HEK293 (cell line): ENCODE measurements around the gene WDHD1.
A peak's percentile ranks its signal among the peaks of the same experiment; 100 is the strongest.

Source experiments
- CTCF ChIA-PET: fragments of 350-600 bp; formaldehyde crosslinking; extraction: SDS; loops from one replicate; lab custom pipeline; 2021; ENCODE audit warnings: antibody characterized with exemption; lab: Yijun Ruan, JAX
- POLR2A ChIA-PET: fragments of 300-600 bp; formaldehyde crosslinking; extraction: SDS; loops from one replicate; lab custom pipeline; 2020; ENCODE audit warnings: antibody characterized with exemption, inconsistent platforms; lab: Yijun Ruan, JAX
- H3K27ac ChIP-seq: fragments of 200-500 bp; sonication (Bioruptor generic); 2 replicates; pipeline ENCODE4 v1.5.1; 2014; ENCODE audit warnings: low read depth, low read length, control low read depth, inconsistent platforms; ENCODE audit errors: extremely low read depth
- H3K36me3 ChIP-seq, 2 experiments: fragments of 200-500 bp in 1 of 2; sonication (Bioruptor generic) in 1 of 2; 1 replicate in 1 of 2; 2 replicates in 1 of 2; pipeline ENCODE4 v1.5.1; 2014 to 2017; ENCODE audit warnings: inconsistent platforms in 2 of 2, low read length in 2 of 2; ENCODE audit not compliant: control insufficient read depth in 2 of 2, insufficient read depth in 1 of 2
- H3K4me1 ChIP-seq: fragments of 200-500 bp; sonication (Bioruptor generic); 2 replicates; pipeline ENCODE4 v1.5.1; 2014; ENCODE audit warnings: mild to moderate bottlenecking, low read length, inconsistent platforms; ENCODE audit not compliant: control insufficient read depth, insufficient read depth
- H3K4me3 ChIP-seq: 2 replicates; pipeline ENCODE4 v1.5.1; 2011; ENCODE audit warnings: low read depth, mild to moderate bottlenecking, control low read depth, low read length, moderate library complexity
- H3K9me3 ChIP-seq: fragments of 200-500 bp; sonication (Bioruptor generic); 2 replicates; pipeline ENCODE4 v1.5.1; 2014; ENCODE audit warnings: low read depth, low read length, inconsistent platforms; ENCODE audit not compliant: control insufficient read depth, insufficient read depth
- HOXA7 ChIP-seq: sonication (generic); formaldehyde crosslinking; IDR thresholded peaks from 2 replicates; pipeline ENCODE4 v1.8.1; 2022; ENCODE audit warnings: missing genetic modification reagents, borderline replicate concordance
- KLF16 ChIP-seq: fragments of 450-650 bp; formaldehyde crosslinking; IDR thresholded peaks from 2 replicates; pipeline ENCODE4 v1.5.1; 2017; ENCODE audit warnings: missing biosample characterization, missing genetic modification characterization
- MYNN ChIP-seq: fragments of 450-650 bp; formaldehyde crosslinking; IDR thresholded peaks from 2 replicates; pipeline ENCODE4 v1.5.1; 2016; ENCODE audit warnings: missing biosample characterization, missing genetic modification characterization, borderline replicate concordance
- SCRT1 ChIP-seq: fragments of 450-650 bp; formaldehyde crosslinking; IDR thresholded peaks from 2 replicates; pipeline ENCODE4 v1.5.1; 2016; ENCODE audit warnings: missing biosample characterization, missing genetic modification characterization, borderline replicate concordance
- SP7 ChIP-seq: fragments of 450-650 bp; formaldehyde crosslinking; IDR thresholded peaks from 2 replicates; pipeline ENCODE4 v1.5.1; 2016; ENCODE audit warnings: missing biosample characterization, missing genetic modification characterization
- ZBTB17 ChIP-seq: fragments of 450-650 bp; formaldehyde crosslinking; IDR thresholded peaks from 2 replicates; pipeline ENCODE4 v1.5.1; 2016; ENCODE audit warnings: missing biosample characterization, missing genetic modification characterization
- ZBTB20 ChIP-seq: fragments of 450-650 bp; formaldehyde crosslinking; IDR thresholded peaks from 2 replicates; pipeline ENCODE4 v1.5.1; 2016; ENCODE audit warnings: missing biosample characterization, missing genetic modification characterization
- ZBTB21 ChIP-seq: fragments of 450-650 bp; formaldehyde crosslinking; IDR thresholded peaks from 2 replicates; pipeline ENCODE4 v1.5.1; 2017; ENCODE audit warnings: missing biosample characterization, missing genetic modification characterization
- ZBTB8A ChIP-seq: fragments of 450-650 bp; formaldehyde crosslinking; IDR thresholded peaks from 2 replicates; pipeline ENCODE4 v1.5.1; 2016; ENCODE audit warnings: missing biosample characterization, missing genetic modification characterization
- ZNF114 ChIP-seq: fragments of 450-650 bp; formaldehyde crosslinking; IDR thresholded peaks from 2 replicates; pipeline ENCODE4 v1.5.0; 2017; ENCODE audit warnings: missing biosample characterization, missing genetic modification characterization
- ZNF184 ChIP-seq: fragments of 450-650 bp; IDR thresholded peaks from 2 replicates; pipeline ENCODE4 v1.5.1; 2018; ENCODE audit warnings: missing biosample characterization, mild to moderate bottlenecking, missing genetic modification characterization
- ZNF302 ChIP-seq: fragments of 450-650 bp; formaldehyde crosslinking; IDR thresholded peaks from 2 replicates; pipeline ENCODE4 v1.5.1; 2016; ENCODE audit warnings: missing biosample characterization, missing genetic modification characterization, low read depth
- ZNF335 ChIP-seq: fragments of 450-650 bp; formaldehyde crosslinking; conservative IDR thresholded peaks from 2 replicates; pipeline ENCODE4 v1.5.1; 2016; ENCODE audit warnings: missing biosample characterization, missing genetic modification characterization
- ZNF423 ChIP-seq: fragments of 450-650 bp; formaldehyde crosslinking; IDR thresholded peaks from 2 replicates; pipeline ENCODE4 v1.5.1; 2016; ENCODE audit warnings: missing biosample characterization, missing genetic modification characterization
- ZNF677 ChIP-seq: fragments of 450-650 bp; IDR thresholded peaks from 2 replicates; pipeline ENCODE4 v1.5.0; 2018; ENCODE audit warnings: missing biosample characterization, mild to moderate bottlenecking, missing genetic modification characterization, moderate library complexity
- ZNF707 ChIP-seq: fragments of 450-650 bp; formaldehyde crosslinking; IDR thresholded peaks from 2 replicates; pipeline ENCODE4 v1.5.1; 2016; ENCODE audit warnings: missing biosample characterization, missing genetic modification characterization
- ZNF747 ChIP-seq: fragments of 450-650 bp; formaldehyde crosslinking; IDR thresholded peaks from 2 replicates; pipeline ENCODE4 v1.5.1; 2016; ENCODE audit warnings: missing biosample characterization, missing genetic modification characterization
- ZNF776 ChIP-seq: fragments of 450-650 bp; formaldehyde crosslinking; IDR thresholded peaks from 2 replicates; pipeline ENCODE4 v1.5.0; 2017; ENCODE audit warnings: missing biosample characterization, missing genetic modification characterization, borderline replicate concordance
- ZNF777 ChIP-seq: fragments of 450-650 bp; formaldehyde crosslinking; IDR thresholded peaks from 2 replicates; pipeline ENCODE4 v1.5.1; 2017; ENCODE audit warnings: missing biosample characterization, missing genetic modification characterization, borderline replicate concordance
- ZSCAN30 ChIP-seq: fragments of 450-650 bp; IDR thresholded peaks from 2 replicates; pipeline ENCODE4 v1.5.1; 2018; ENCODE audit warnings: missing biosample characterization, mild to moderate bottlenecking, missing genetic modification characterization, moderate library complexity
- ZXDB ChIP-seq: fragments of 450-650 bp; formaldehyde crosslinking; IDR thresholded peaks from 2 replicates; pipeline ENCODE4 v1.5.1; 2016; ENCODE audit warnings: missing biosample characterization, missing genetic modification characterization
- TF ChIP-seq, protein P1 (sequence below): fragments of 450-650 bp; IDR thresholded peaks from 2 replicates; pipeline ENCODE4 v1.5.1; 2018; ENCODE audit warnings: missing biosample characterization, mild to moderate bottlenecking, missing genetic modification characterization
- TF ChIP-seq, protein P2 (sequence below): fragments of 450-650 bp; formaldehyde crosslinking; IDR thresholded peaks from 2 replicates; pipeline ENCODE4 v1.5.1; 2016; ENCODE audit warnings: missing biosample characterization, missing genetic modification characterization
- TF ChIP-seq, protein P3 (sequence below): fragments of 450-650 bp; formaldehyde crosslinking; IDR thresholded peaks from 2 replicates; pipeline ENCODE4 v1.5.1; 2017; ENCODE audit warnings: missing biosample characterization, missing genetic modification characterization
- TF ChIP-seq, protein P4 (sequence below): fragments of 450-650 bp; formaldehyde crosslinking; IDR thresholded peaks from 2 replicates; pipeline ENCODE4 v1.5.1; 2017; ENCODE audit warnings: missing biosample characterization, missing genetic modification characterization

The WDHD1 gene

DNA sequence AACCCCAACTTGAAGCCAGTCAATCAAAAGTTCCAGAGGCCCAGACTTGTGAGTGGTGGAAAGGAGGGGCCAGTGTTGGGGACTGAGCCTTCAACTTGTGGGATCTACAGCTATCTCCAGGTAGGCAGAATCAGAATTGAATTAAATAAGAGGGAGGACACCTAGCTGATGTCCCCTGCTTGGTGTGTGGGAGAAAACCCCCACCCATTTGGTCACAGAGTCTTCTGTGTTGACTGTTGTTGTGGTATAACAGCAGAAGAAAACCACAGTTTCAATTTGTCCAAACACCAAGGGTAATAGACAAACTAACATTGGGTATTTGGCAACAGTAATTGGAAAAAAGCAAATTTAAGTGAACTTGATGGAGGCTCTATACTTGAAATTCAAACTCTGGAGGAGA lies 120.8 kb downstream of the WDHD1 start:
- no peak overlapping the region for H3K27ac ChIP-seq
- TF ChIP-seq MYNN, result no peak
- TF ChIP-seq ZNF184 (tag by site-specific recombination), result no peak
- no peak for TF ChIP-seq ZNF335 (tag by site-specific recombination)
- TF ChIP-seq ZNF423, result no peak
- TF ChIP-seq ZNF677 (tag by site-specific recombination), result no peak
- TF ChIP-seq ZBTB8A (tag by site-specific recombination), result no peak
- no peak for TF ChIP-seq SP7 (tag by site-specific recombination)
- no peak for TF ChIP-seq ZBTB21
- TF ChIP-seq, protein P1, sequence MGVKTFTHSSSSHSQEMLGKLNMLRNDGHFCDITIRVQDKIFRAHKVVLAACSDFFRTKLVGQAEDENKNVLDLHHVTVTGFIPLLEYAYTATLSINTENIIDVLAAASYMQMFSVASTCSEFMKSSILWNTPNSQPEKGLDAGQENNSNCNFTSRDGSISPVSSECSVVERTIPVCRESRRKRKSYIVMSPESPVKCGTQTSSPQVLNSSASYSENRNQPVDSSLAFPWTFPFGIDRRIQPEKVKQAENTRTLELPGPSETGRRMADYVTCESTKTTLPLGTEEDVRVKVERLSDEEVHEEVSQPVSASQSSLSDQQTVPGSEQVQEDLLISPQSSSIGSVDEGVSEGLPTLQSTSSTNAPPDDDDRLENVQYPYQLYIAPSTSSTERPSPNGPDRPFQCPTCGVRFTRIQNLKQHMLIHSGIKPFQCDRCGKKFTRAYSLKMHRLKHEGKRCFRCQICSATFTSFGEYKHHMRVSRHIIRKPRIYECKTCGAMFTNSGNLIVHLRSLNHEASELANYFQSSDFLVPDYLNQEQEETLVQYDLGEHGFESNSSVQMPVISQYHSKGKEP (tag by site-specific recombination), result no peak
- TF ChIP-seq KLF16 (tag by site-specific recombination), result no peak
- TF ChIP-seq, protein P2, sequence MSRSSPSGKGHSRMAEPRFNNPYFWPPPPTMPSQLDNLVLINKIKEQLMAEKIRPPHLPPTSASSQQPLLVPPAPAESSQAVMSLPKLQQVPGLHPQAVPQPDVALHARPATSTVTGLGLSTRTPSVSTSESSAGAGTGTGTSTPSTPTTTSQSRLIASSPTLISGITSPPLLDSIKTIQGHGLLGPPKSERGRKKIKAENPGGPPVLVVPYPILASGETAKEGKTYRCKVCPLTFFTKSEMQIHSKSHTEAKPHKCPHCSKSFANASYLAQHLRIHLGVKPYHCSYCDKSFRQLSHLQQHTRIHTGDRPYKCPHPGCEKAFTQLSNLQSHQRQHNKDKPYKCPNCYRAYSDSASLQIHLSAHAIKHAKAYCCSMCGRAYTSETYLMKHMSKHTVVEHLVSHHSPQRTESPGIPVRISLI (tag by site-specific recombination), result no peak
- no peak for TF ChIP-seq ZNF114 (tag by site-specific recombination)
- TF ChIP-seq ZNF747 (tag by site-specific recombination), result no peak
- TF ChIP-seq, all 188 proteins: peak for 0
- Histone ChIP-seq H3K36me3 (no peaks in the 10 kb centered on the region), H3K4me3 (no peak overlapping the region), H3K9me3 (no peaks in the 10 kb centered on the region), H3K4me1 (no peaks in the 10 kb centered on the region)
- ChIA-PET CTCF (no interaction called here), POLR2A (interaction anchor here (0.7 kb wide), 1 partner anchor 87 kb away, joined by 3 read pairs; no protein-coding TSS in a partner anchor)

DNA sequence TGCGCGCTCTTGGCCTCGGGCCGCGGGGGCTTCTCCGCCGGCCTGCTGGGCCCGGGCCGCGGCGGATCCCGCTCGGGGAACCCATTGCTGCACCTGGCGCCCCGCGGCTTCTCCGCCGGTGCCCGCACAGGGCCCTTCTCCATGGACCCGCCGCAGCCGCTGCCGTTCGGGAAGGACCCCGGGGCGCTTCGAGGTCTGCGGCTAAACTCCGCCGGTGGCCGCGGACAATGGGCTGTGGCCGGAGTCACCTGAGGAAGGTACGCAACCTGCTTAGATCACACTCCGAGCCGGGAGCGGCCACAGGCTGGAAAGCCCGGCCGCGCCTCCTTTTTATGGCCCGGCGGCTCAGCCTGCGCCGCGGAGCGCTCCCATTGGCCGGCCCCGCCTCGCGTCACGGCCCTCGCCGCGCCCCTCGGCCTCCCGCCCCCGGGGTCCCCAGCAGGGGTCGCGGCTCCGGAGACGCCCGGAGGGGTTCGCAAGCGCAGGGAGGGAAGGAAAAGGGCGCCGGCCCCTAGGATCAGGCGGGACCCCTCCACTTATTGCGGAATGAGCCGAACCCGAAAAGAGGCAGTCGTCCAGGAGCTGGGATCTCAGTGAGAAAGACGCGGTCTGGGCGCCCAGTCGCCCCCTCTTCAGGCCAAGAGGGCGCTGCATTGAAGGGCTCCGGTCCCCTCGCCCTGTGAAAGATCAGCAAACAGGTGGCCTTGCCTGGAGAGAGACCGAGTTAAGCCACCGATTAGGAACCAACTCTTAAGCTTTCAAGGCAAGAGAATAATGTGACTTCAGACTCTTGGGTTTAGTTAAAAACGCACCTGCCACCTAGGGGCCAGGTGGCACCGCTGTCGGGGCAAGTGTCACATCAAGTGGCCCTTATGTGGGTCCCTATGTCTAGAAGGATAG lies 124.1 kb downstream of the WDHD1 start, which contains the start of gene GCH1:
Gene GCH1, minus strand, starts transcription at position 306 of the 900 bp plus-strand sequence. Its CDS starts 163 bp downstream, at position 143.
- H3K27ac ChIP-seq, result peak within 1 kb of the TSS; percentile 82; the same call in 1 of the 2 replicates
- H3K36me3 ChIP-seq, result no peaks in the 10 kb centered on the region
- CTCF ChIA-PET, result interaction anchor here (0.6 to 1.3 kb wide), 4 partner anchors 12 to 351 kb away, joined by 3 to 5 read pairs (median 4); no protein-coding TSS in a partner anchor
- H3K9me3 ChIP-seq, result no peaks in the 10 kb centered on the region
- POLR2A ChIA-PET, result interaction anchor here (1.0 kb wide), 1 partner anchor 124 kb away, joined by 3 read pairs; the partner anchor contains the start of genes SOCS4 and WDHD1
- H3K4me3 ChIP-seq, result peak within 1 kb of the TSS; percentile 79
- 0 out of 2 replicates have a peak, but pooled peaks cover 3% of the 10 kb centered on the region for H3K4me1 ChIP-seq
- TF ChIP-seq, protein P1 (tag by site-specific recombination), result no peak; the same call in 1 of the 2 replicates
- TF ChIP-seq SCRT1 (tag by site-specific recombination) (peak; percentile 77), ZBTB17 (tag by site-specific recombination) (peak; percentile 40), ZBTB20 (tag by site-specific recombination) (0 out of 2 replicates have a peak, but pooled peaks have one; percentile 4), ZNF776 (no peak), ZNF302 (tag by site-specific recombination) (no peak), ZXDB (tag by site-specific recombination) (peak; percentile 91; the same call in 1 of the 2 replicates), ZNF707 (no peak), ZSCAN30 (tag by site-specific recombination) (0 out of 2 replicates have a peak, but pooled peaks have one; percentile 8), ZNF777 (no peak), HOXA7 (CRISPR knock-in tag) (no peak)
- TF ChIP-seq, protein P3, sequence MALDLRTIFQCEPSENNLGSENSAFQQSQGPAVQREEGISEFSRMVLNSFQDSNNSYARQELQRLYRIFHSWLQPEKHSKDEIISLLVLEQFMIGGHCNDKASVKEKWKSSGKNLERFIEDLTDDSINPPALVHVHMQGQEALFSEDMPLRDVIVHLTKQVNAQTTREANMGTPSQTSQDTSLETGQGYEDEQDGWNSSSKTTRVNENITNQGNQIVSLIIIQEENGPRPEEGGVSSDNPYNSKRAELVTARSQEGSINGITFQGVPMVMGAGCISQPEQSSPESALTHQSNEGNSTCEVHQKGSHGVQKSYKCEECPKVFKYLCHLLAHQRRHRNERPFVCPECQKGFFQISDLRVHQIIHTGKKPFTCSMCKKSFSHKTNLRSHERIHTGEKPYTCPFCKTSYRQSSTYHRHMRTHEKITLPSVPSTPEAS (tag by site-specific recombination), result no peak
- TF ChIP-seq, protein P4, sequence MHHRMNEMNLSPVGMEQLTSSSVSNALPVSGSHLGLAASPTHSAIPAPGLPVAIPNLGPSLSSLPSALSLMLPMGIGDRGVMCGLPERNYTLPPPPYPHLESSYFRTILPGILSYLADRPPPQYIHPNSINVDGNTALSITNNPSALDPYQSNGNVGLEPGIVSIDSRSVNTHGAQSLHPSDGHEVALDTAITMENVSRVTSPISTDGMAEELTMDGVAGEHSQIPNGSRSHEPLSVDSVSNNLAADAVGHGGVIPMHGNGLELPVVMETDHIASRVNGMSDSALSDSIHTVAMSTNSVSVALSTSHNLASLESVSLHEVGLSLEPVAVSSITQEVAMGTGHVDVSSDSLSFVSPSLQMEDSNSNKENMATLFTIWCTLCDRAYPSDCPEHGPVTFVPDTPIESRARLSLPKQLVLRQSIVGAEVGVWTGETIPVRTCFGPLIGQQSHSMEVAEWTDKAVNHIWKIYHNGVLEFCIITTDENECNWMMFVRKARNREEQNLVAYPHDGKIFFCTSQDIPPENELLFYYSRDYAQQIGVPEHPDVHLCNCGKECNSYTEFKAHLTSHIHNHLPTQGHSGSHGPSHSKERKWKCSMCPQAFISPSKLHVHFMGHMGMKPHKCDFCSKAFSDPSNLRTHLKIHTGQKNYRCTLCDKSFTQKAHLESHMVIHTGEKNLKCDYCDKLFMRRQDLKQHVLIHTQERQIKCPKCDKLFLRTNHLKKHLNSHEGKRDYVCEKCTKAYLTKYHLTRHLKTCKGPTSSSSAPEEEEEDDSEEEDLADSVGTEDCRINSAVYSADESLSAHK (tag by site-specific recombination), result no peak
